Islet precursor cell (in vitro differentiated cells): ENCODE measurements around the gene ENDOG.
"Not testable (repeated sequence)": the region's sequence is repeated elsewhere in the genome, so short reads cannot be mapped to it uniquely, and the experiment has no call there.

ENCODE experiments used
- DNase-seq: peaks from one replicate; pipeline ENCODE4 v3.0.0-alpha.2; 2018

The ENDOG gene

GRCh38 chr9:128870128-128870940 lies 52.0 kb downstream of the ENDOG start:
- DNase-seq = no peak

GRCh38 chr9:128870941-128871265 lies 52.6 kb downstream of the ENDOG start:
- not testable (repeated sequence) for DNase-seq
